Stimulated activated CD4-positive, alpha-beta T cell treated with anti-CD3 and anti-CD28 coated beads, TNF-alpha, amount 100 ng/mL, for 48 hours (primary cell): ENCODE data around the gene GTF2F2.

Source experiments
- DNase-seq, 3 donors: peaks; one replicate each; pipeline ENCODE4 v3.0.0-alpha.2; 2020; ENCODE audit warnings: low read depth in 3 of 3

GTF2F2 gene

GRCh38 chr13:45333251-45333976 lies 213.1 kb downstream of the GTF2F2 start:
- DNase-seq: no peak
